ENCODE measurements around the gene PLEKHG3.

PLEKHG3 gene

DNA sequence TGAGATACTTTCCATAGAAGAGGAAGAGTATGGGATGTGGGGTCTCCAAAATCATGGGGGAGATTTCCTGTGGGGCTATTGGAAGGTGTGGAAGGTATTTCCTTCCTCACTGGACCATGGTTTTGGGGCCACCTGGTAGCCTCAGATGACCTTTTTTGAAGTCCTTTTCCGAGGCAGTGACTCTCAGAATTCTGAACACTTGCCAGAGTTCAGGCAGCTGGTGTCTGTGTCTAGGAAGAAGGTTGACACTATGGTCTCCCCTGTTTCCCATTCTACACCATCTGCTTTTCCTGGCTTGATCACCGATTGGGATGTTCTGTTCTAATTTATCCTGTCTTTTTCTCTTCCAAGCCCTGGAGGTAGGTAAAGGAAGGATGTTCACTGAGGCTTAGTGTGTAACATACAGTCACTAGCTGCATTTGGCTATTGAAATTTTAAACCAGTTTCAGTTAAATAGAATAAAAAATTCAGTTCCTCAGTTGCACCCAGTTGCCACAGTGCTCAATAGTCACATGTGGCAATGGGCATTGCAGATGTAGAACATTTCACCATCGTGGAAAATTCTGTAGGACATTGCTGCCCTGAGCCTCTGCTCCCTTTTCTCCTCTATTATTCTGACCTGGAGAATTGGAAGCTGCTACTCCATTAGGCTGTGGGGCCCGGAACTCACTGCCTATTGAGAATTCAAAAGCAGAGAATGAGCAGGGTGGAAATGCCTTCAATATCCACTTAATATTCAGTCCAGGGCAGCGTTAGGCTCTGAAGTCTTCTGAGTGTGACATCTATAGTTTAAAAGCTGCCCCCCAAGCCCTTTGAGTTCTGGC, 11.0 kb upstream of the PLEKHG3 start:
- H3K27me3 ChIP-seq (ENCODE audit: low read depth) = no peaks in the 10 kb centered on the region
- DNase-seq (ENCODE audit: low spot score in 2 of 2) = no peak
- H3K4me3 ChIP-seq = no peak overlapping the region
- H3K36me3 ChIP-seq (replicated peaks) = no peaks in the 10 kb centered on the region
- H3K9me3 ChIP-seq = no peaks in the 10 kb centered on the region
- H3K4me1 ChIP-seq = no peaks in the 10 kb centered on the region
- in situ Hi-C loops (cut with MboI; ENCODE audit: low sequenced_read_pairs) = no loop called here

DNA sequence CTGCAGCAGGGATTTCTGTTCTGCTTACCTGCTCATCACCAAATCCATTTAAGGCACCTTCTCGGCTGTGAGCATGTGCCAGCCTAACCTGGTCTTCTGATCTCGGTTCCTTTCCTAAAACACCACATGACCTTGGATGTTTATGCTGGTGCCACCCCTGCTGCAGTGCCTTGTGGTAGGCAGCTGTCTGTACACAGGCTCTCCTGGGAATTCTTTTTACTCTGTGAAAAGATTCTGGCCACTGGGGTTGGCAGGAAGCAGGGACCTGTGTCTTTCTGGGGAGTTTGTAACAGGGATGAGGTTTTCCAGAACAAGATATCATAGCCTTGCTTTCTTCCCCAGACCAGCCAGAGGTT, 10.4 kb upstream of the PLEKHG3 start:
- Histone ChIP-seq H3K27me3 (ENCODE audit: low read depth) (no peaks in the 10 kb centered on the region), H3K4me1 (no peaks in the 10 kb centered on the region), H3K9me3 (no peaks in the 10 kb centered on the region), H3K4me3 (no peak overlapping the region), H3K36me3 (replicated peaks) (no peaks in the 10 kb centered on the region)
- DNase-seq (ENCODE audit: low spot score in 2 of 2) = no peak
- in situ Hi-C loops (cut with MboI; ENCODE audit: low sequenced_read_pairs) = no loop called here

DNA sequence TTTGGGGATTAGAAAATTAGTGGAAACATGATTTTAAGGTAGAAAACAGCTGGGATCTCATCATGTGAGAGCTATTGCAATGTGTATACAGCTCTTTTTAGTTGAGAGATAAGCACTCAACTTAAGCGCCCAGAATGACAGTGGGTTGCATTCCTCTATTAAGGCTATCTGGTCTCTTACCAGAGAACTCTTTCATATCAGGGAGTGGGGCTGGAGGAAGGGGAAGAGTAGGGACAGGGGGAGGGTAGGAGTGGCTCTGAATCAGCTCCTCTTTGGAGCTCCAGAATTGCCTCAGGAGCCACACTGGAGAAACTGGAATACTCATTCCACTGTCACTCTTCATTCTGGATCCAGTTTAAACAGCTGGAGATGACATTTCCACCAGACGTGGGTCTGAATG, 9.2 kb upstream of the PLEKHG3 start:
- no peaks in the 10 kb centered on the region for H3K4me1 ChIP-seq
- in situ Hi-C loops (cut with MboI; ENCODE audit: low sequenced_read_pairs) = no loop called here
- H3K27me3 ChIP-seq (ENCODE audit: low read depth) = no peaks in the 10 kb centered on the region
- DNase-seq (ENCODE audit: low spot score in 2 of 2) = no peak
- no peak overlapping the region for H3K4me3 ChIP-seq
- H3K36me3 ChIP-seq (replicated peaks) = no peaks in the 10 kb centered on the region
- no peaks in the 10 kb centered on the region for H3K9me3 ChIP-seq

DNA sequence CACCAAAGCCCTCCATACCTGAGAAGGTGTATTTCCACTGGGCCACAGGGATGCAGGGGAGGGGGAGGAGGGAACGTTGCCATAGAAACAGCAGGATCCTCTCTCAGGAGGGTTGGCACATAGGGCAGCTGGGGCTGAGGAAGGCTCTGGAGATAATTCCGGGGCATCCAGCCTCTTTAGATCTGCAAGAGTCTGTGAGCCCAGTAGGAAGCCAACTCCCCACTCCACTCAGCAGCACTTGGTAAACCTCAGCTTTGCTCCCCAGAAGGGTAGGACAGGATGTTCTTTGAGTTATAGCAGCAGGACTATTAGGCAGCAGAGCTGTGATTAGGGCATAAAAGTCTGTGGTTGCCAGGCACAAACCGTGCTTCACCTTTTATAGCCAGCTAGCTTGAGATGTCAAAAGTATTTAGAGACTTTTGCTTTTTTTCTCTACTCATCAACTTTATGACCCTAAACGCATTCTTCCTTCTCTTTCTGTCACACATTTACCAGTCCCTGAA, 7.8 kb upstream of the PLEKHG3 start:
- Histone ChIP-seq H3K4me1 (peaks cover 8% of the 10 kb centered on the region), H3K4me3 (no peak overlapping the region), H3K36me3 (replicated peaks) (no peaks in the 10 kb centered on the region), H3K9me3 (no peaks in the 10 kb centered on the region), H3K27me3 (ENCODE audit: low read depth) (no peaks in the 10 kb centered on the region)
- in situ Hi-C loops (cut with MboI; ENCODE audit: low sequenced_read_pairs) = no loop called here
- no peak for DNase-seq (ENCODE audit: low spot score in 2 of 2)

DNA sequence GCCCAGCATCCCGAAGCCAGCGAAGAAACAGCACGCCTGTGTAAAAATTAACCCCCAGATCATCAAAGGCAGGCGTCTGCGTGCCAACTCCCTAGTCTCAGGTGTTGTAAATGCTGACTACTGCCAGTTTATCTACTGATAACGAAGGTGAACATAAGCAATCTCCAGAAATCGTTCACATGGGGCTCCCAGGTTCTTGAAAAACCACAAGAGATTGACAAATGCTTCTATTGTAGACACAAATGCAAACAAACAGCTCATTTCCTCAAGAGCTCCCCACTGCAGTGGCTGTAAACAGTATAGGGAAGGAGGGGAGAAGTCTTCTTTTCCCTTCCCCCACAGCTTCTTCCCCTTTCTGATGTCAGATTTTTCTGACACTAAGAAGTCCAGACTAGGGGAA, 5.3 kb upstream of the PLEKHG3 start:
- in situ Hi-C loops (cut with MboI; ENCODE audit: low sequenced_read_pairs) = no loop called here

DNA sequence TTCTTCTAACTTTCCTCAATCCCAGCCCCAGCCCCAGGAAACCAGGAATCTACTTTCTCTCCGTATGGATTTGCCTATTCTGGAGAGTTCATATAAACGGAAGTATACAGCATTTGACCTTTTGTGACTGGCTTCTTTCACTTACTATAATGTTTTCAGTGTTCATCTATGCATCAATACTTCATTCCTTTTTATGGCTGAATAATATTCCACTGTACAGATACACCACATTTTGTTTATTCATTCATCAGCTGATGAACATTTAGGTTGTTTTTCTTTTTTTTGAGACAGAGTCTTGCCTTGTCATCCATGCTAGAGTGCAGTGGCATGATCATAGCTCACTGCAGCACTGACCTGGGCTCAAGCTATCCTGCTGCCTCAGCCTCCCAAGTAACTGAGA, 3.9 kb upstream of the PLEKHG3 start:
- Histone ChIP-seq H3K4me1 (peaks cover 34% of the 10 kb centered on the region), H3K4me3 (no peak overlapping the region), H3K27me3 (ENCODE audit: low read depth) (no peaks in the 10 kb centered on the region), H3K9me3 (no peaks in the 10 kb centered on the region), H3K36me3 (replicated peaks) (no peaks in the 10 kb centered on the region)
- DNase-seq (ENCODE audit: low spot score in 2 of 2) = no peak
- in situ Hi-C loops (cut with MboI; ENCODE audit: low sequenced_read_pairs) = no loop called here

More for the DNA sequence above, 5.3 kb upstream of the PLEKHG3 start:
- DNase-seq (ENCODE audit: low spot score in 2 of 2) = no peak
- H3K4me1 ChIP-seq = peaks cover 31% of the 10 kb centered on the region
- H3K4me3 ChIP-seq = no peak overlapping the region
- no peaks in the 10 kb centered on the region for H3K36me3 ChIP-seq (replicated peaks)
- H3K27me3 ChIP-seq (ENCODE audit: low read depth) = no peaks in the 10 kb centered on the region
- H3K9me3 ChIP-seq = no peaks in the 10 kb centered on the region

DNA sequence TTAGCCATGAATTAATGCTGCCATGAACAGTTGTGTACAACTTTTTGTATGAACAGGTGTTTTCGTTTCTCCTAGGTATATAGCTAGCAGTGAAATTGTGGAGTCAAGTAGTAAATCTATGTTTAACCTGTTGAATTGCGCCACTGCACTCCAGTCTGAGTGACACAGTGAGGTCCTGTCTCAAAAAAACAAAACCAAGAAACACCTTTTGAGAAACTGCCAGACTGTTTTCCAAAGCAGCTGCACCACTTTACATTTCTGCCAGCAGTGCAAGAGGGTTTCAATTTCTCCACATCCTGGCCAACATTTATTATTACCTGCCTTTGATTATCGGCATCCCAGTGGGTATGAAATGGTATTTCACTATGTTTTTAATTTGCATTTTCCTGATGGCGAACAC, 3.3 kb upstream of the PLEKHG3 start:
- no peaks in the 10 kb centered on the region for H3K9me3 ChIP-seq
- H3K4me1 ChIP-seq = peaks cover 40% of the 10 kb centered on the region
- no peak overlapping the region for H3K4me3 ChIP-seq
- no peaks in the 10 kb centered on the region for H3K36me3 ChIP-seq (replicated peaks)
- no peaks in the 10 kb centered on the region for H3K27me3 ChIP-seq (ENCODE audit: low read depth)
- no peak for DNase-seq (ENCODE audit: low spot score in 2 of 2)
- in situ Hi-C loops (cut with MboI; ENCODE audit: low sequenced_read_pairs) = no loop called here

DNA sequence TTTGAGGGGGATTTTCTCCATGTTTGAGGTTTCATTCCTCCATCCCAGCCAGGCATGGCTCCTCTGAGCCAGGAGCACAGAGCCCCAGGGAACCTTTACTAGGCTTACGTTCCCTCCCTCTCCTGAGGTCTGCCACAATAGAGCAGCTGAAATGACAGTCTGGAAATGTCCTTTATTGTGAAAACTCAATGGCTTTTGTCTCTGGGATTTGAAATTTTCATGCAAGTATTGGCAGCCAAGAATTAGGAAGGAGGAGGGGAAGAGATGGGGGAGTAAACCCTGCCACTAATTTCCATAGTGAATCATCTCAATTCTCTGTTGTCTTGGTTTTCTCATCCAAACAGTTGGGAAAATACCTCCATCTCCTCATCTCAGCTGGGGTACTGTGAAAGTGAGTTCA, 2.6 kb upstream of the PLEKHG3 start:
- no peak overlapping the region for H3K4me3 ChIP-seq
- peaks cover 47% of the 10 kb centered on the region for H3K4me1 ChIP-seq
- no peaks in the 10 kb centered on the region for H3K27me3 ChIP-seq (ENCODE audit: low read depth)
- H3K36me3 ChIP-seq (replicated peaks) = no peaks in the 10 kb centered on the region
- H3K9me3 ChIP-seq = no peaks in the 10 kb centered on the region
- in situ Hi-C loops (cut with MboI; ENCODE audit: low sequenced_read_pairs) = no loop called here
- peak; percentile 78 to 95 for DNase-seq (ENCODE audit: low spot score in 2 of 2)

DNA sequence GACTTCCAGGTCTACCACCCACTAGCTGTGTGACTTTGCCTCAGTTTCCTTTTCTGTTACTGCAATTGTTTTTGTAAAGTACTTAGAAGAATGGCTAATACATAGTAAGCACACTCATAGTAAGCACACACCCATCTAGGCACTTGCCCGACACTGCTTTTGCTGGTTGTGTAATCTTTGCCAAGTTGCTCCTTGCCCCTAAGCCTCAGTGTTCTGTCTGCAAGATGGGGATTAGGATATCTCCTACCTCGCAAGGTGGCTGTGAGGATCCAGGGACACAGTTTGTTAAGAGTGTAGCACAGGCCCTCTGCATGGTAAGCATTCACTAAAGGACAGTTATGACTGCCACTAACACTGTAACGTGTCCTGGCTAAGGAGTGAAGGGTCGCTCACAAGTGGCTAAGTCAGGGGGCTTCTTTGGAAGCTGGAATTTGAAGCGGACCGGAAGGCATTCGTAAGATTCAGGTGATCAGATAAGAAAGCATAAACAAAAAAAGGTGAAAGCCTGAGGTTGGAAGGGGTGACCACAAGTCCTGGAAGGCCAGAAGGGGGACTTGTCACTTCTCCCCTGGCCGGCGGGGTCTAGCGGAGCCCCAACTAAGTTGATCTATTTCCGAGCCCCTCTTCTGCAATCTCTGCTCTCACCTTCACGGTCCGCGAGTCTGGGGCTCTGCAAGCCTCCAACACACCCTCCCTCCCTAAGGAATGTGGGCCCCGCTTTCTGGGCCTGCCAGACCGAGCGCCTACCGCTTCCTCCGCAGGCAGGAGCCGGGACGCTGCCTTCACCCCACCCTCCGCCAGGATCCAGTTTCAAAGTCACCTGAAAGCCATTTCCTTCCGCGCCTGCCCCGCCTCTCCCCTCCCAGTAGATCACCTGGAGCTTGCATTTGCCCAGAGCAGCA, 1.5 kb upstream of the PLEKHG3 start:
- H3K36me3 ChIP-seq (replicated peaks) = peaks cover 5% of the 10 kb centered on the region; the same call in 1 of the 2 replicates
- no peaks in the 10 kb centered on the region for H3K9me3 ChIP-seq
- no peaks in the 10 kb centered on the region for H3K27me3 ChIP-seq (ENCODE audit: low read depth)
- in situ Hi-C loops (cut with MboI; ENCODE audit: low sequenced_read_pairs) = no loop called here
- DNase-seq (ENCODE audit: low spot score in 2 of 2) = no peak
- H3K4me3 ChIP-seq = no peak overlapping the region
- peaks cover 49% of the 10 kb centered on the region for H3K4me1 ChIP-seq

DNA sequence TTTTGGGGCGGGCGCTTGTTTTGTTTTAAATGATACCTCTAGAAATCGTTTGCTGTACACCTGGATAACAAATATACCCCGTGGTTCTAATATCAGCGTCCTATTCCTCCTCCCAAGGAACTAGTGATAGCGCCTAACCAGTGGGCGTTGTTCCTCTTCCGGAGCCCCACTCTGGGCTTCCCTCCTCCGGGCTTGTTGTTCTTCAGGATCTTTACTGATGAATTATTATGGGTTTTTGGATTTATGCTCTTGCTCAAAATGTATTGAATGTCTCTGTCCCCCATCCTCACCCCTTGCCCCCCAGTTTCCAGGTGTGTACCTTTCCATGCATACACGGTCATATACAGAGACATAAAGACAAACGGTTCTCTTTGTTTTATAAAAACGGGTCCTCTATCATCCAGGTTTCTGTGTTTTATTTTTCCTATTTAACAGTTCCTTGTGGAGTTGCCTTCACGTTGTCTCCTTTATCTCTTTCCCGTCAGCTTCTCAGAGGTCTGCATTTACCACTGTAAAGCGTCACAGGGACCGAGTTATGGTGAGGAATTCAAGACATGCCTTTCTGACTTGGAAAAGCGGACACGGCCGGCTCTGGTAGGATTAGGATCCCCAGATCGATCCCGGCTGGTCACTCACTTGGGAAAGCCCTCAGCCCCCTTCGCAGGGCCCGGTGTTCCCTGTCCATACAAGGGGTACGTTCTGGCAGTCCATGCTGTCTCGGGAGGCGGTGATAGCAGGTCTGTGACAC, 655 bp upstream of the PLEKHG3 start:
- H3K27me3 ChIP-seq (ENCODE audit: low read depth) = no peaks in the 10 kb centered on the region
- in situ Hi-C loops (cut with MboI; ENCODE audit: low sequenced_read_pairs) = no loop called here
- no peaks in the 10 kb centered on the region for H3K9me3 ChIP-seq
- DNase-seq (ENCODE audit: low spot score in 2 of 2) = no peak
- H3K36me3 ChIP-seq (replicated peaks) = peaks cover 5% of the 10 kb centered on the region; the same call in 1 of the 2 replicates
- peaks cover 52% of the 10 kb centered on the region for H3K4me1 ChIP-seq
- peak overlapping the region; percentile 79 for H3K4me3 ChIP-seq

DNA sequence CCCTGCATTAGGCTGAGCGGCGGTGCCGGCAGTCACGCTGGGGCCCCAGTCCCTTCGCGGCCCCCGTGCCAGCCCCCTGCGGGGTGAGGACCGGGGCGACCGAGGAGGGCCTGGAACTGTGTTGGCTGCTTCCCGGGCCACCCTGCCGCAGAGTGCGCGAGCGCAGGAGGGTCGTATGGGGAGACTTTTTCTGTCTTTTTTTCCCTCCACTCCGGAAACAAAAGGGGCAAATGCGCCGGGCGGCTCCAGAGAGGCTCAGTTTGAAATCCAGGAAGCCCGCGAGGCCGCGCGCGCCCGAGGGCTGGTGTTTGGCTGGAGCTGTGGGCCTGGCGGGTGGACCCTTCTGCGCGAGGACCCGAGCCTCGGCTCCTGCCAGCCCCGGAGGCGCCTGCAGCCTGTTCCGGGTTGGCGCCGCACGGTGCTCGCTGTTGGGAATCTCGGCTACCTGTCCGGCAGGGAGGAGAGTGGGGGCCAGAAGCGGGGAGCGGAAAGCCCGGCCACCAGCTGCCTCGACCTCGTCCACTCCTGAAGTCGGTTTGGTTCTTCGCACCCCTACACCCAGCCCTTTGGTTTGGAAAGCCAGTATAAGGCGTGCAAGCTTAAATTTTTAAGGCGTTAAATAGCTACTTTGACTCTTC, 638 bp downstream of the PLEKHG3 start:
- in situ Hi-C loops (cut with MboI; ENCODE audit: low sequenced_read_pairs) = no loop called here
- peaks cover 52% of the 10 kb centered on the region for H3K4me1 ChIP-seq
- H3K9me3 ChIP-seq = no peaks in the 10 kb centered on the region
- DNase-seq (ENCODE audit: low spot score in 2 of 2) = peak in 1 of 2 experiments; percentile 50
- H3K36me3 ChIP-seq (replicated peaks) = peaks cover 5% of the 10 kb centered on the region; the same call in 1 of the 2 replicates
- H3K27me3 ChIP-seq (ENCODE audit: low read depth) = no peaks in the 10 kb centered on the region
- peak overlapping the region; percentile 79 for H3K4me3 ChIP-seq

DNA sequence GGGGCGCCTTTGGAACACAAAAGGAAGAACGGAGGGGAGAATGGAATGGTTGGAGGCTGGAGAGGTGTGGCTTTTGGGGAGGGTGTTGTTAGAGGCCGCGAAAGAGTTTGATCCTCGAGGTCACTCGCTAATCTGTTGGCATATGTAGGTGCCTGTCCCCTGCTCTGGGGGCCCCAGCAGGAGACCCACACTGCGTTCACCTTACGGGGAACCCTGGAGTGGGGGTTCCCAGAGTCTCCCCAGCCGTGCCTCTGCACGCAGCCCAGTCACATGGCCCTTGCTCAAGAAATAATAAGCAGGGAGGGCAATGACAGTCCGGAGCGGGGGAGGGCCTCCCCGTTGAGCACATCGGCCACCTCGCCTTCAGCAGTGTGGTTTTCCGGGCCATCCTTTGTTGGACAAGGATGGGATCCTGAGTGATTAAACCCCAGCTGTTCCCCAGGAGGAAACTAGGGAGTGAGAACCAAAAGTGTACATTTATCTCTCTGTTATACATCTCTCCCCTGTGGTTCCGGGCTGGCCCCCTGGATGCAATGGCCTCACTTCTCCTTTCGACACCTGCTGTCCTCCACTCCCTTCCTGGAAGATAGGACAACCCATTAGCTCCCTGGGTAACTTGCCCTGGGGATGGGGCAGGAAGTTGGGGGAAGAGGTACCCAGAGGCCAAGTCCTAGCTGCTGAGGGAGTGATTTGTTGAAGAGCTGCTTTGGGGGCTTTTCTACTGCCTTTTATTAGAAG, 1.3 kb downstream of the PLEKHG3 start:
- Histone ChIP-seq H3K9me3 (no peaks in the 10 kb centered on the region), H3K4me3 (peak overlapping the region; percentile 79), H3K4me1 (peaks cover 52% of the 10 kb centered on the region), H3K27me3 (ENCODE audit: low read depth) (no peaks in the 10 kb centered on the region), H3K36me3 (replicated peaks) (peaks cover 5% of the 10 kb centered on the region; the same call in 1 of the 2 replicates)
- DNase-seq (ENCODE audit: low spot score in 2 of 2) = peak in 1 of 2 experiments; percentile 44
- in situ Hi-C loops (cut with MboI; ENCODE audit: low sequenced_read_pairs) = no loop called here
